Osteocyte (in vitro differentiated cells): Measurements from ENCODE around the gene SMG9. TPM values are rescaled to one million over a fixed set of nuclear protein-coding genes. Genes with fewer than 3 reads are reported as not detected.
A peak's percentile ranks its signal among the peaks of the same experiment; 100 is the strongest.

Experiments used
- DNase-seq: peaks from one replicate; pipeline ENCODE4 v3.0.0; 2021; ENCODE audit warnings: mixed read lengths; ENCODE audit not compliant: unreplicated experiment; ENCODE audit errors: extremely low spot score
- H3K27ac Mint-ChIP-seq: one replicate; pipeline ENCODE4 v1.8.0; 2021; ENCODE audit warnings: mild to moderate bottlenecking, mixed read lengths; ENCODE audit not compliant: unreplicated experiment
- H3K27me3 Mint-ChIP-seq: one replicate; pipeline ENCODE4 v1.8.0; 2021; ENCODE audit warnings: mixed read lengths; ENCODE audit not compliant: unreplicated experiment
- H3K36me3 Mint-ChIP-seq: one replicate; pipeline ENCODE4 v1.8.0; 2021; ENCODE audit warnings: mixed read lengths; ENCODE audit not compliant: unreplicated experiment
- H3K4me1 Mint-ChIP-seq: one replicate; pipeline ENCODE4 v1.8.0; 2021; ENCODE audit warnings: mixed read lengths; ENCODE audit not compliant: unreplicated experiment
- H3K4me3 Mint-ChIP-seq: one replicate; pipeline ENCODE4 v1.8.0; 2021; ENCODE audit warnings: mild to moderate bottlenecking, moderate library complexity, mixed read lengths; ENCODE audit not compliant: unreplicated experiment
- H3K9me3 Mint-ChIP-seq: one replicate; pipeline ENCODE4 v1.8.0; 2021; ENCODE audit warnings: mixed read lengths; ENCODE audit not compliant: unreplicated experiment
- long read RNA-seq: library from polyadenylated mRNA; unstranded; transcript quantifications from one replicate; pipeline ENCODE4 v2.0.0, GENCODE V29; 2021
- total RNA-seq: library from RNA; stranded (reverse); gene quantifications from 2 replicates; pipeline ENCODE4 v1.2.1, GENCODE V29; 2021
- TF ChIP-seq, protein P1 (sequence below): fragments of 200-600 bp; sonication (generic); IDR thresholded peaks from 2 replicates; pipeline ENCODE4 v1.5.0; 2021; ENCODE audit warnings: antibody characterized with exemption, mild to moderate bottlenecking, moderate library complexity

Gene SMG9, protein sequence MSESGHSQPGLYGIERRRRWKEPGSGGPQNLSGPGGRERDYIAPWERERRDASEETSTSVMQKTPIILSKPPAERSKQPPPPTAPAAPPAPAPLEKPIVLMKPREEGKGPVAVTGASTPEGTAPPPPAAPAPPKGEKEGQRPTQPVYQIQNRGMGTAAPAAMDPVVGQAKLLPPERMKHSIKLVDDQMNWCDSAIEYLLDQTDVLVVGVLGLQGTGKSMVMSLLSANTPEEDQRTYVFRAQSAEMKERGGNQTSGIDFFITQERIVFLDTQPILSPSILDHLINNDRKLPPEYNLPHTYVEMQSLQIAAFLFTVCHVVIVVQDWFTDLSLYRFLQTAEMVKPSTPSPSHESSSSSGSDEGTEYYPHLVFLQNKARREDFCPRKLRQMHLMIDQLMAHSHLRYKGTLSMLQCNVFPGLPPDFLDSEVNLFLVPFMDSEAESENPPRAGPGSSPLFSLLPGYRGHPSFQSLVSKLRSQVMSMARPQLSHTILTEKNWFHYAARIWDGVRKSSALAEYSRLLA
- 64.9 and 71.0 TPM in 2 replicates for total RNA-seq
- long read RNA-seq, full-length matches to known transcripts, result 4 of 9 reads
- long read RNA-seq, partial matches to known transcripts, result 3 of 9 reads
- long read RNA-seq, other reads (novel, unspliced or antisense), result 2 of 9 reads

DNA sequence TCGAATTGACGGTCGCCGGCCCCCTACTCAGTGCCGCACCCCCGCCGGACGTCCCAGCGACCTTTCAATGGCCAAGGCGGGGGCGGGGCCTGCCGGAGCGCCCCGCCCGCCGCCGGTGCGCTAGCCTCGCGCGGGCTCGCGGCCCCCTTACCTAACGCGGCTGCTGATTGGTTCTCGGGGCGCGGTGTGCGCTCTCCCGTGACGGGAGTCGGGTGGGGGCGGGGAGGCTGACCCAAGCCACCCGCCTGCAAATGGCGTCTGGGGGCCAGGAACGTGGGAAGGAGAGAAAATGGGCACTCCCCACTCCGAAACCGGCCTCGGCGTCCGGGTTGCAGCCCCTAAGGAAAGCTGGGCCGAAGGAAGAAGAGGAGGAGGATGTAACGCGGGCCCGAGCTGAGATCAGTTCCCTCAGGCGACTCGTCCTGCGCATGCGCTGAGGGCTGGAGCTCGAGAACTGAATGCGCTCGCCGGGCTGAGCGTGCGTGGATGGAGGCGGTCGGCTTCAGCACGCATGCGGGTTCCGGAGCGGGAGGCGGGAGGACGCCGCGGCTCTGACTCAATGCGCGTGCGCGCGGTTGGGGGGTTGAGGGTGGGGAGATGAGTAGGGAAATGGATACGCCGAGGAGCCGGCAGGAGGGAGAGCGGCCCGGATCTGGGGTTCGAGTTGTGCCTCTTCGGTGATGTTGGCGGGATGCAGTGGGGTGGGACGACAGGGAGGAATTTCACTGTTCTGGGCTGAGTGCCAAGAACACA is at the start of gene SMG9:
Gene SMG9, minus strand, starts transcription at position 460 of the 753 bp plus-strand sequence. CDS start 4,221 bp downstream, outside the sequence.
- TF ChIP-seq, protein P1, sequence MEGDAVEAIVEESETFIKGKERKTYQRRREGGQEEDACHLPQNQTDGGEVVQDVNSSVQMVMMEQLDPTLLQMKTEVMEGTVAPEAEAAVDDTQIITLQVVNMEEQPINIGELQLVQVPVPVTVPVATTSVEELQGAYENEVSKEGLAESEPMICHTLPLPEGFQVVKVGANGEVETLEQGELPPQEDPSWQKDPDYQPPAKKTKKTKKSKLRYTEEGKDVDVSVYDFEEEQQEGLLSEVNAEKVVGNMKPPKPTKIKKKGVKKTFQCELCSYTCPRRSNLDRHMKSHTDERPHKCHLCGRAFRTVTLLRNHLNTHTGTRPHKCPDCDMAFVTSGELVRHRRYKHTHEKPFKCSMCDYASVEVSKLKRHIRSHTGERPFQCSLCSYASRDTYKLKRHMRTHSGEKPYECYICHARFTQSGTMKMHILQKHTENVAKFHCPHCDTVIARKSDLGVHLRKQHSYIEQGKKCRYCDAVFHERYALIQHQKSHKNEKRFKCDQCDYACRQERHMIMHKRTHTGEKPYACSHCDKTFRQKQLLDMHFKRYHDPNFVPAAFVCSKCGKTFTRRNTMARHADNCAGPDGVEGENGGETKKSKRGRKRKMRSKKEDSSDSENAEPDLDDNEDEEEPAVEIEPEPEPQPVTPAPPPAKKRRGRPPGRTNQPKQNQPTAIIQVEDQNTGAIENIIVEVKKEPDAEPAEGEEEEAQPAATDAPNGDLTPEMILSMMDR, result no peak
- DNase-seq, result peak; percentile 100
- Mint-ChIP-seq H3K27ac (peak within 1 kb of the TSS; percentile 100), H3K4me3 (peak within 1 kb of the TSS; percentile 97), H3K4me1 (peaks cover 69% of the 10 kb centered on the region), H3K9me3 (no peaks in the 10 kb centered on the region), H3K27me3 (no peaks in the 10 kb centered on the region), H3K36me3 (peaks cover 10% of the 10 kb centered on the region)

- Mint-ChIP-seq H3K9me3 (no peaks in the 10 kb centered on the region), H3K4me1 (no peaks in the 10 kb centered on the region), H3K4me3 (no peak overlapping the region), H3K36me3 (no peaks in the 10 kb centered on the region), H3K27ac (no peak overlapping the region), H3K27me3 (peaks cover 26% of the 10 kb centered on the region)
- TF ChIP-seq, protein P1, result no peak
- DNase-seq, result no peak
Observed at GRCh38 chr19:43804432-43804831, 49.7 kb upstream of the SMG9 start.

GRCh38 chr19:43802216-43802951 is 47.6 kb upstream of the SMG9 start, which contains the start of gene LYPD5:
LYPD5 (minus strand) TSS chr19:43802447; CDS start chr19:43802380, 67 bp downstream.
- no peak within 1 kb of the TSS for H3K27ac Mint-ChIP-seq
- H3K4me3 Mint-ChIP-seq, result no peak within 1 kb of the TSS
- H3K4me1 Mint-ChIP-seq, result peaks cover 7% of the 10 kb centered on the region
- no peak for DNase-seq
- no peaks in the 10 kb centered on the region for H3K9me3 Mint-ChIP-seq
- TF ChIP-seq, protein P1, result no peak
- H3K27me3 Mint-ChIP-seq, result peaks cover 23% of the 10 kb centered on the region
- H3K36me3 Mint-ChIP-seq, result no peaks in the 10 kb centered on the region

DNA sequence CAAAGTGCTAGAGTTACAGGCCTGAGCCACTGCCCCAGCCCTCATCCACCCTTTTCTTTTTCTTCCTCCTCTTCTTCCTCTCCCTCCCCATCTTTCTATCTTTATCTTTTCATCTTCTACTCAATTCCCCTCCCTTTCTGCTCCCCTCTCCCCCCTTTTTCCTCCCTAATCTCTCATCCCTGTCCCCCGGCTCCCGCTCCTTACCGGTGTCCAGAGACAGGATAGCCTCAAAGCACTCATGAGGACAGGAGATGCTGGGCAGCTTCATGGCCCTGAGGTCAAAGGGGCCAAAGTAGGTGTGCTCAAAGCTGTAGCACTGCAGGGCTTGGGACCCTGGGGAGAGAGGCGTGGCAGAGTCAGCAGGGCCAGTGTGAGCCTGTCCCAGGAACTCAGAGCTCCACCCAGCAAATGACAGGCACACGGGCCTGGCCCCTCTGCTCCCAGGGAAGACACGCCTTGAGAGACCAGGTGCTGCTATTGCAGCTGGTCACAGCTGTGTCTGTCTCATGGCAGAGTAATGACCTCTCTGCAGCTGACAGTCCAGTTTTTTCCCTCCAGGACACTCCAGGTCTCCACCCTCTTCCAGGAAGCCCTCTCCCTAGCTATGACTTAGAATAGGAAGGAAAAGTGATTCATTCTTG is 44.9 kb upstream of the SMG9 start:
- Mint-ChIP-seq H3K27ac (no peak overlapping the region), H3K4me1 (peaks cover 7% of the 10 kb centered on the region), H3K36me3 (no peaks in the 10 kb centered on the region), H3K4me3 (peak overlapping the region; percentile 74), H3K27me3 (peaks cover 33% of the 10 kb centered on the region), H3K9me3 (no peaks in the 10 kb centered on the region)
- no peak for DNase-seq
- TF ChIP-seq, protein P1, result no peak
